Mucosa of descending colon (tissue), 3 donors: ENCODE measurements around the gene AMT. TPM values are rescaled to one million over a fixed set of nuclear protein-coding genes. Genes with fewer than 3 reads are reported as not detected.
A peak's percentile ranks its signal among the peaks of the same experiment; 100 is the strongest.

ENCODE experiments used
- ATAC-seq: fragments of 200-7000 bp; cut with Tn5 transposase; one replicate; pipeline ENCODE4 v1.9.1; 2020; ENCODE audit warnings: mild to moderate bottlenecking, moderate library complexity
- DNase-seq, 3 donors: peaks; one replicate each; pipeline ENCODE4 v3.0.0-alpha.2; 2020
- H3K36me3 ChIP-seq: fragments of 200-600 bp; one replicate; pipeline ENCODE4 v1.8.0; 2021; ENCODE audit warnings: low read depth, mild to moderate bottlenecking
- H3K4me1 ChIP-seq: fragments of 200-600 bp; one replicate; pipeline ENCODE4 v1.8.0; 2021; ENCODE audit warnings: low read depth, mild to moderate bottlenecking
- H3K4me3 ChIP-seq: fragments of 200-600 bp; one replicate; pipeline ENCODE4 v1.8.0; 2021; ENCODE audit warnings: mild to moderate bottlenecking
- H3K9me3 ChIP-seq: fragments of 200-600 bp; one replicate; pipeline ENCODE4 v1.8.0; 2021; ENCODE audit warnings: mild to moderate bottlenecking
- intact Hi-C, 2 donors: fragments of 100-400 bp; cut with DNase I in 1 of 2; cut with micrococcal nuclease in 1 of 2; formaldehyde crosslinking; loops; one replicate each; pipeline versions ENCODE4 v1.11.0 to v1.11.1; 2022; cut with DNase I, micrococcal nuclease
- total RNA-seq, 3 donors: library from RNA; stranded (reverse); fragmentation: NEBNext Ultra II Directional in 2 of 3; extraction: Animal tissue kit (Norgen Biotek cat#: 25700) in 2 of 3; gene quantifications; one replicate each; pipeline versions ENCODE4 v1.2.1 to v1.2.4, GENCODE V29; 2021 to 2023
- TF ChIP-seq, protein P1 (sequence below): fragments of 200-600 bp; IDR thresholded peaks from one replicate; pipeline ENCODE4 v1.8.0; 2022; ENCODE audit warnings: antibody characterized with exemption, mild to moderate bottlenecking
- donor health status: DM: no; HTN: no; CAD: no; lungs with moderate emphysema.
- donor health status: DM: no; HTN: no; CAD: no.
- donor health status: DM: no; HTN: yes; CAD: no.

The AMT gene
- total RNA-seq, 3 donors from 2014 or later = 15.8 to 36.3 (median 22.9) TPM

DNA sequence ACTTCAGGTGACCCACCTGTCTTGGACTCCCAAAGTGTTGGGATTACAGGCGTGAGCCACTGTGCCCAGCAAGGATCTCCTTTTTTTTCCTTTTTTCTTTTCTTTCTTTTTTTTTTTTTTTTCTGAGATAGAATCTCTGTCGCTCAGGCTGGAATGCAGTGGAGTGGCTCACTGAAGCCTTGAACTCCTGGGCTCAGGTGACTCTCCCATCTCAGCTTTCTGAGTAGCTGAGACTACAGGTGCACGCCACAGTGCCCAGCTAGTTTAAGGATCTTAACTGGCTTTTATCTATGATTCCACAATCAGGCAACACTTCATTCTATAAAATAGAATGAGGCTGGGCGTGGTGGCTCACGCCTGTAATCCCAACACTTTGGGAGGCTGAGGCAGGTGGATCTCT, 23.1 kb upstream of the AMT start:
- TF ChIP-seq, protein P1, sequence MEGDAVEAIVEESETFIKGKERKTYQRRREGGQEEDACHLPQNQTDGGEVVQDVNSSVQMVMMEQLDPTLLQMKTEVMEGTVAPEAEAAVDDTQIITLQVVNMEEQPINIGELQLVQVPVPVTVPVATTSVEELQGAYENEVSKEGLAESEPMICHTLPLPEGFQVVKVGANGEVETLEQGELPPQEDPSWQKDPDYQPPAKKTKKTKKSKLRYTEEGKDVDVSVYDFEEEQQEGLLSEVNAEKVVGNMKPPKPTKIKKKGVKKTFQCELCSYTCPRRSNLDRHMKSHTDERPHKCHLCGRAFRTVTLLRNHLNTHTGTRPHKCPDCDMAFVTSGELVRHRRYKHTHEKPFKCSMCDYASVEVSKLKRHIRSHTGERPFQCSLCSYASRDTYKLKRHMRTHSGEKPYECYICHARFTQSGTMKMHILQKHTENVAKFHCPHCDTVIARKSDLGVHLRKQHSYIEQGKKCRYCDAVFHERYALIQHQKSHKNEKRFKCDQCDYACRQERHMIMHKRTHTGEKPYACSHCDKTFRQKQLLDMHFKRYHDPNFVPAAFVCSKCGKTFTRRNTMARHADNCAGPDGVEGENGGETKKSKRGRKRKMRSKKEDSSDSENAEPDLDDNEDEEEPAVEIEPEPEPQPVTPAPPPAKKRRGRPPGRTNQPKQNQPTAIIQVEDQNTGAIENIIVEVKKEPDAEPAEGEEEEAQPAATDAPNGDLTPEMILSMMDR = no peak
- intact Hi-C loops = no loop called here
- Histone ChIP-seq H3K36me3 (no peaks in the 10 kb centered on the region), H3K9me3 (no peaks in the 10 kb centered on the region), H3K4me1 (peaks cover 5% of the 10 kb centered on the region), H3K4me3 (no peak overlapping the region)
- ATAC-seq = no peak
- DNase-seq = no peak

- no peaks in the 10 kb centered on the region for H3K9me3 ChIP-seq
- DNase-seq (no peak), ATAC-seq (no peak)
- no peak overlapping the region for H3K4me3 ChIP-seq
- no peaks in the 10 kb centered on the region for H3K36me3 ChIP-seq
- no peaks in the 10 kb centered on the region for H3K4me1 ChIP-seq
- TF ChIP-seq, protein P1 = no peak
- intact Hi-C loops = no loop called here
Observed at GRCh38 chr3:49434731-49435130, 12.5 kb upstream of the AMT start.

DNA sequence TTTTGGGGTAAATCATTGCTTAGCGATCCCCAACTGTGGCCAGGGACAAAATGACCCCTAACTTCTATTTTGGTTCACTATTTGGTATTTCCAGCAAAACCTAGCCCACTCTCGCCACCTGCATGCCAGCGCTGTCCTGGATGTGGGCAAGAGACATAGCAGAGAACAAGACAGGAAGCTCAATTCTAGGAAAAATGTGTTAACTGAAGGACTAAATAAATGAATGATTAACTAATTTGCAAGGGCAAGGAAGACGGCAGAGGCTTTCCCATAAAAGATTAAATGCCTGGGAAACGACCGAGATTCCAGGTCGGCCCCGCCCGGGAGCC, 6.4 kb upstream of the AMT start:
- peak overlapping the region; percentile 43 for H3K4me3 ChIP-seq
- H3K4me1 ChIP-seq = no peaks in the 10 kb centered on the region
- TF ChIP-seq, protein P1 = no peak
- no peaks in the 10 kb centered on the region for H3K9me3 ChIP-seq
- intact Hi-C loops = no loop called here
- DNase-seq (no peak), ATAC-seq (no peak)
- H3K36me3 ChIP-seq = no peaks in the 10 kb centered on the region

DNA sequence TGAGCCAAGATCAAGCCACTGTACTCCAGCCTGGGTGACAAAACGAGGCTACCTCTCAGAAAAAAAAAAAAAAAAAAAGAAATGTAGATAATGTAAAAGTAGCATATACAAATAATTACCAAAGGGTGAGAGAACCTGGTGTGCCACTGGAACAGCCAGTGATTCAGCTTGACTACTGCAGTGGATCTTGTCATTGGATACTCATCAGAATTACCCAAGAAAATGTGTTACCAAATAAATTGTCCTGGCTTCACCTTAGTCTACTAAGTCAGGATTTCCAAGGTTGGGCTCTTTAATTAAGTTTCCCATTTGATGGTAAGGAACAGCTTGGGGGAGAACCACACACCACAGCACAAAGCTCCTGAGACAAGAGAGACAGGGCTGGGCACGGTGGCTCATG, 5.3 kb upstream of the AMT start:
- TF ChIP-seq, protein P1 = no peak
- DNase-seq (no peak), ATAC-seq (no peak)
- Histone ChIP-seq H3K9me3 (no peaks in the 10 kb centered on the region), H3K4me3 (no peak overlapping the region), H3K4me1 (no peaks in the 10 kb centered on the region), H3K36me3 (no peaks in the 10 kb centered on the region)
- intact Hi-C loops = no loop called here

GRCh38 chr3:49424816-49425215, 2.5 kb upstream of the AMT start:
- Histone ChIP-seq H3K36me3 (no peaks in the 10 kb centered on the region), H3K4me1 (no peaks in the 10 kb centered on the region), H3K9me3 (no peaks in the 10 kb centered on the region), H3K4me3 (no peak overlapping the region)
- intact Hi-C loops = no loop called here
- no peak for ATAC-seq
- DNase-seq = peak in 1 of 3 donors; percentile 45
- TF ChIP-seq, protein P1 = no peak

- Histone ChIP-seq H3K36me3 (no peaks in the 10 kb centered on the region), H3K4me3 (no peak overlapping the region), H3K9me3 (no peaks in the 10 kb centered on the region), H3K4me1 (no peaks in the 10 kb centered on the region)
- intact Hi-C loops = no loop called here
- TF ChIP-seq, protein P1 = no peak
- ATAC-seq (peak; percentile 59), DNase-seq (no peak)
Observed at GRCh38 chr3:49421890-49422378, 339 bp downstream of the AMT start.
